Liver (tissue), 3 donors: ENCODE measurements around the gene TNNT1.

ENCODE experiments used
- HNF4A ChIP-seq, 2 donors: conservative IDR thresholded peaks; 2 replicates each; pipeline ENCODE4 v1.6.1; 2016; ENCODE audit warnings: antibody characterized with exemption in 2 of 2, mild to moderate bottlenecking in 2 of 2
- JUND ChIP-seq, 2 donors: IDR thresholded peaks; 2 replicates each; pipeline ENCODE4 v1.6.1; 2016; ENCODE audit warnings: antibody characterized with exemption in 2 of 2
- RAD21 ChIP-seq, 2 donors: IDR thresholded peaks; 2 replicates each; pipeline ENCODE4 v1.6.1; 2016; ENCODE audit warnings: antibody characterized with exemption in 2 of 2, mild to moderate bottlenecking in 2 of 2
- TAF1 ChIP-seq: conservative IDR thresholded peaks from 2 replicates; pipeline ENCODE4 v1.6.1; 2016; ENCODE audit warnings: antibody characterized with exemption, mild to moderate bottlenecking
- YY1 ChIP-seq: IDR thresholded peaks from 2 replicates; pipeline ENCODE4 v1.6.1; 2016; ENCODE audit warnings: antibody characterized with exemption, mild to moderate bottlenecking
- ZBTB33 ChIP-seq: IDR thresholded peaks from 2 replicates; pipeline ENCODE4 v1.6.1; 2016; ENCODE audit warnings: antibody characterized with exemption
- TF ChIP-seq, protein P1 (sequence below): IDR thresholded peaks from 2 replicates; pipeline ENCODE4 v1.6.1; 2016; ENCODE audit warnings: antibody characterized with exemption
- TF ChIP-seq, protein P2 (sequence below): fragments of 150-350 bp; IDR thresholded peaks from 2 replicates; pipeline ENCODE4 v1.5.1; 2017; ENCODE audit warnings: improper control_type of control experiment, low read depth, low read length; ENCODE audit not compliant: missing input control
- donor health status: healthy.
- donor health status: healthy.

DNA sequence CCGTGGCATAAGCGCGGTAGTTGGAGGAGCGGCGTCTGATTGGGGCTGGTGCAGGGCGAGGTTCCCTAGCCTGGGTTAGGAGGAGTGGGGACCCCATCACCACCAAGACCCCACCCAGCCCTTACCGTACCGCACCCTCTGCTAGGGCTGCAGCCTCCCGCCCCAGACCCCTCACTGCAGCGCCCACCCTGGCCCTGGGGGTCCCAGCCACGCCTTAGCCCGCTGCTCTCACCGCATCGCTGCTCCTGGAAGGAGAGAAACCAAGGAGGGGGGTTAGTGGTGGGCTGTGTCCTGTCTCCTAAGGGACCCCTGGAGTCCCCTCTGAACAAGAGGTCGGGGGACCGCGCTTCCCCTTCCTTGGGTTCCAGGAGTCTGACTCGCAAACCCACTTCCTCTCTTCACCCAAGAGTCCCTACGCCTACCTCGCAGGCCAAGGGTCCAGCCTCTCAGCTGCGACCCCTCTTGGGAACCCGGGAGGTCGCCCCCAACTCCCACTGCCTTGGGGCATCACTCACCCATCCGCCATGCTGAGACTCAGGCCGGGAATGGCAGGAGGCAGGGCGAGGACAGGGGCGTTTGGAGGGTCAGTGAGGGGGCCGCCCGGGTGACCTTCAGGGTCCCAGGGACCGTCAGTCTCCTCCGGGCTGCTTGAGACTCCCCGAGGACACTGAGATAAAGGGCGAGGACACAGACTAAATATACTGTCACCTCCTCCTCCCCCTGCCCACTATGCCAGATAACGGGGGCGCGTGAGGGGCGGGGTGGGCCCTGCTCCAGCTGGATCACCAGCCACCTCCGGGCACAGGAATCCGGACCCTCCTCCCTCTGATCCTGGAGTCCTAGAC lies 8.3 kb upstream of the TNNT1 start, which contains the start of gene TNNI3:
- TF ChIP-seq, protein P1, sequence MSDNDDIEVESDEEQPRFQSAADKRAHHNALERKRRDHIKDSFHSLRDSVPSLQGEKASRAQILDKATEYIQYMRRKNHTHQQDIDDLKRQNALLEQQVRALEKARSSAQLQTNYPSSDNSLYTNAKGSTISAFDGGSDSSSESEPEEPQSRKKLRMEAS: no peak
- no peak for TF ChIP-seq HNF4A (conservative IDR thresholded peaks at IDR 0.05)
- TF ChIP-seq JUND (IDR thresholded peaks at IDR 0.05): no peak
- TF ChIP-seq, protein P2, sequence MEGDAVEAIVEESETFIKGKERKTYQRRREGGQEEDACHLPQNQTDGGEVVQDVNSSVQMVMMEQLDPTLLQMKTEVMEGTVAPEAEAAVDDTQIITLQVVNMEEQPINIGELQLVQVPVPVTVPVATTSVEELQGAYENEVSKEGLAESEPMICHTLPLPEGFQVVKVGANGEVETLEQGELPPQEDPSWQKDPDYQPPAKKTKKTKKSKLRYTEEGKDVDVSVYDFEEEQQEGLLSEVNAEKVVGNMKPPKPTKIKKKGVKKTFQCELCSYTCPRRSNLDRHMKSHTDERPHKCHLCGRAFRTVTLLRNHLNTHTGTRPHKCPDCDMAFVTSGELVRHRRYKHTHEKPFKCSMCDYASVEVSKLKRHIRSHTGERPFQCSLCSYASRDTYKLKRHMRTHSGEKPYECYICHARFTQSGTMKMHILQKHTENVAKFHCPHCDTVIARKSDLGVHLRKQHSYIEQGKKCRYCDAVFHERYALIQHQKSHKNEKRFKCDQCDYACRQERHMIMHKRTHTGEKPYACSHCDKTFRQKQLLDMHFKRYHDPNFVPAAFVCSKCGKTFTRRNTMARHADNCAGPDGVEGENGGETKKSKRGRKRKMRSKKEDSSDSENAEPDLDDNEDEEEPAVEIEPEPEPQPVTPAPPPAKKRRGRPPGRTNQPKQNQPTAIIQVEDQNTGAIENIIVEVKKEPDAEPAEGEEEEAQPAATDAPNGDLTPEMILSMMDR: no peak
- no peak for TF ChIP-seq RAD21 (IDR thresholded peaks at IDR 0.05)
- no peak for TF ChIP-seq TAF1
- TF ChIP-seq ZBTB33: no peak
- no peak for TF ChIP-seq YY1
